COLO829 (cell line): Measurements from ENCODE around the gene FAM171A1.
A peak's percentile ranks its signal among the peaks of the same experiment; 100 is the strongest.

Experiments
- DNase-seq: peaks from one replicate; pipeline ENCODE4 v3.0.0; 2012; ENCODE audit warnings: low spot score

Gene FAM171A1

GRCh38 chr10:15373199-15373598, 2.1 kb upstream of the FAM171A1 start:
- DNase-seq, result no peak

- no peak for DNase-seq
Measured at GRCh38 chr10:15370212-15370855, 755 bp downstream of the FAM171A1 start.

GRCh38 chr10:15369256-15370211, 1.6 kb downstream of the FAM171A1 start:
- DNase-seq, result no peak

GRCh38 chr10:15368101-15368855, 2.8 kb downstream of the FAM171A1 start:
- no peak for DNase-seq

- no peak for DNase-seq
Measured at GRCh38 chr10:15367296-15368085, 3.6 kb downstream of the FAM171A1 start.

GRCh38 chr10:15365692-15366091, 5.4 kb downstream of the FAM171A1 start:
- DNase-seq, result no peak

GRCh38 chr10:15364001-15364400, 7.1 kb downstream of the FAM171A1 start:
- no peak for DNase-seq

GRCh38 chr10:15363031-15363430, 8.1 kb downstream of the FAM171A1 start:
- DNase-seq, result no peak

- no peak for DNase-seq
Measured at GRCh38 chr10:15361131-15361530, 10.0 kb downstream of the FAM171A1 start.

GRCh38 chr10:15360566-15360965, 10.5 kb downstream of the FAM171A1 start:
- no peak for DNase-seq

- no peak for DNase-seq
Measured at GRCh38 chr10:15353471-15354017, 17.5 kb downstream of the FAM171A1 start.

- DNase-seq, result no peak
Measured at GRCh38 chr10:15352836-15353235, 18.3 kb downstream of the FAM171A1 start.

GRCh38 chr10:15352201-15352600, 18.9 kb downstream of the FAM171A1 start:
- DNase-seq, result no peak

- no peak for DNase-seq
Measured at GRCh38 chr10:15351099-15351820, 19.8 kb downstream of the FAM171A1 start.

- DNase-seq, result no peak
Measured at GRCh38 chr10:15349112-15349511, 22.0 kb downstream of the FAM171A1 start.

GRCh38 chr10:15348579-15348978, 22.5 kb downstream of the FAM171A1 start:
- no peak for DNase-seq

- DNase-seq, result no peak
Measured at GRCh38 chr10:15347150-15347549, 23.9 kb downstream of the FAM171A1 start.

- DNase-seq, result no peak
Measured at GRCh38 chr10:15346440-15347141, 24.5 kb downstream of the FAM171A1 start.

GRCh38 chr10:15345450-15345849, 25.6 kb downstream of the FAM171A1 start:
- DNase-seq, result no peak

GRCh38 chr10:15344876-15345285, 26.2 kb downstream of the FAM171A1 start:
- peak; percentile 89 for DNase-seq
